NT2/D1 (cell line): Measurements from ENCODE around the gene FARP1.

Experiments used
- SUZ12 ChIP-seq: IDR thresholded peaks from 2 replicates; pipeline ENCODE4 v1.6.1; 2011; ENCODE audit not compliant: insufficient read length, insufficient read depth; ENCODE audit errors: extremely low read depth
- YY1 ChIP-seq: IDR thresholded peaks from 2 replicates; pipeline ENCODE4 v1.6.1; 2011; ENCODE audit not compliant: insufficient read length, insufficient read depth

- no peak for TF ChIP-seq YY1
- no peak for TF ChIP-seq SUZ12
Observed at GRCh38 chr13:98206946-98207345, 64.1 kb downstream of the FARP1 start.
